Kidney epithelial cell (primary cell): ENCODE results near the gene FA2H. TPM values are rescaled to one million over a fixed set of nuclear protein-coding genes. Genes with fewer than 3 reads are reported as not detected.

ENCODE experiments used
- DNase-seq: peaks from one replicate; pipeline ENCODE4 v3.0.0-alpha.2; 2010; ENCODE audit warnings: low read depth
- H3K27me3 ChIP-seq: 2 replicates; pipeline ENCODE4 v1.6.0; 2011; ENCODE audit warnings: low read length; ENCODE audit not compliant: control insufficient read depth, insufficient read depth
- H3K36me3 ChIP-seq: 2 replicates; pipeline ENCODE4 v1.5.1; 2011; ENCODE audit warnings: low read length; ENCODE audit not compliant: control insufficient read depth, insufficient read depth
- H3K4me3 ChIP-seq: 2 replicates; pipeline ENCODE4 v1.5.1; 2011; ENCODE audit warnings: low read depth, mild to moderate bottlenecking, control low read depth, low read length
- total RNA-seq: library from RNA; depleted of rRNA; stranded (reverse); fragments of >200 nt; gene quantifications from 2 replicates; pipeline ENCODE4 v1.2.3, GENCODE V29; 2015
- TF ChIP-seq, protein P1 (sequence below): IDR thresholded peaks from 2 replicates; pipeline ENCODE4 v1.5.1; 2011; ENCODE audit warnings: mild to moderate bottlenecking, moderate library complexity, low read length, control low read depth, inconsistent platforms; ENCODE audit not compliant: insufficient read depth, poor library complexity, severe bottlenecking

The FA2H gene
- total RNA-seq, 1 donor from 2014 or later = 12.4 TPM

DNA sequence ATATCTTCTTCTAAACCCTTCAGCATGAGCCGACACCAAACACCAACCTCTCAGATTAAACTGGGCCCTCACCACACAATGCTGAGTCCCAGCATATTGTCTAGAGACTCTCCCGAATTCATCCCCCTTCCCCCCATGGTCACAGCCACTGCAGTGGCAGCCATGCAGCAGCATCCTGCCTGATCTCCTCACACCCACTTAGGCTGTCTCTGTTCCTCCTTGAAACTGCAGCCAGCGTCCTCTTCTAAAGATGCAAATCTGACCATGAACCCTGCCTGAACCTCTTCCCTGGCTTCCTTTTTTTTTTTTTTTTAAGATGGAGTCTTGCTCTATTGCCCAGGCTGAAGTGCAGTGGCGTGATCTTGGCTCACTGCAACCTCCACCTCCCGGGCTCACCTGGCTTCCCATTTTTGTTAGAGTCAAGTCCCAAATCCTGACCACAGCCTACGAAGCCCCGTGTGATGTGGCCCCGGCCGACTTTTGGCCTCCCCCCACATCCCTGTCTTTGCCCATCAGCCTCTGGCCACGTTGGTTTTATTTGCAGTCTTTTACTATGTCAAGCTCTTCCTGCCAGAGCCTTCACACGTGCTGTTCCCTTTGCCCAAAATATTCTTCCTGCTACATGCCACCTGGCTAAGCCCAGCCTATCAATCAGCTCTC, 2.8 kb downstream of the FA2H start:
- DNase-seq = no peak
- H3K27me3 ChIP-seq = peaks cover 4% of the 10 kb centered on the region
- H3K4me3 ChIP-seq = no peak overlapping the region
- TF ChIP-seq, protein P1, sequence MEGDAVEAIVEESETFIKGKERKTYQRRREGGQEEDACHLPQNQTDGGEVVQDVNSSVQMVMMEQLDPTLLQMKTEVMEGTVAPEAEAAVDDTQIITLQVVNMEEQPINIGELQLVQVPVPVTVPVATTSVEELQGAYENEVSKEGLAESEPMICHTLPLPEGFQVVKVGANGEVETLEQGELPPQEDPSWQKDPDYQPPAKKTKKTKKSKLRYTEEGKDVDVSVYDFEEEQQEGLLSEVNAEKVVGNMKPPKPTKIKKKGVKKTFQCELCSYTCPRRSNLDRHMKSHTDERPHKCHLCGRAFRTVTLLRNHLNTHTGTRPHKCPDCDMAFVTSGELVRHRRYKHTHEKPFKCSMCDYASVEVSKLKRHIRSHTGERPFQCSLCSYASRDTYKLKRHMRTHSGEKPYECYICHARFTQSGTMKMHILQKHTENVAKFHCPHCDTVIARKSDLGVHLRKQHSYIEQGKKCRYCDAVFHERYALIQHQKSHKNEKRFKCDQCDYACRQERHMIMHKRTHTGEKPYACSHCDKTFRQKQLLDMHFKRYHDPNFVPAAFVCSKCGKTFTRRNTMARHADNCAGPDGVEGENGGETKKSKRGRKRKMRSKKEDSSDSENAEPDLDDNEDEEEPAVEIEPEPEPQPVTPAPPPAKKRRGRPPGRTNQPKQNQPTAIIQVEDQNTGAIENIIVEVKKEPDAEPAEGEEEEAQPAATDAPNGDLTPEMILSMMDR = no peak
- no peaks in the 10 kb centered on the region for H3K36me3 ChIP-seq

GRCh38 chr16:74770831-74771526, 3.6 kb downstream of the FA2H start:
- TF ChIP-seq, protein P1 = no peak
- Histone ChIP-seq H3K27me3 (peaks cover 4% of the 10 kb centered on the region), H3K36me3 (no peaks in the 10 kb centered on the region), H3K4me3 (no peak overlapping the region)
- DNase-seq = no peak

DNA sequence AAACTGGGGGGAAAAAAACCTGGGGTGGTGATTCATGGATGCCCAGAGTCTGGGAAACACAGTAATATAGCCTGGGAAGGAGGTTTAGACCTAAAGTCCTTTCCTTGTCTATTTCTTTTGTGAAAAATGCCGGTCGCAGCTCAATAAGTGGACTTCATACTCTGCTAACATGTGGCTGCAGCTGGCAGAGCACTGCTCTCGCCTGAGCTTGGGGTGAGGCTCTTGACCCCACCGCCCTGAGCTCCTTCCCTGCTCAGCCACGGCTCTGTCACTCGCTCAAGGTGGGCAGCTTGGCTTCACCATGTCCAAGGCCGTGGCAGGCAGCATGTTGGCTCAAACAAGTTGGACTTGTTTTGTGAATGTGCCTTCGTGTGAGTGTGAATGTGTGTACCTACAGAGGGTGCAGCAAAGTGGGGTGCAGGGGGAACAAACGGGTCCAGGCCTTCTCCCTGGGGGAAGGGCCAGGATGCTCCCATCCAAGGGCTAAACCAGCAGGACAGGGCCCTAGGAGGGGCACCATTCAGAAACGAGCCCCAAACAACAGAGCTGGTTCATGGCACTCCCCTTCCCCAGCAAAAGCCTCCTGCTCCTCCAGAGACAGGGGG, 4.9 kb downstream of the FA2H start:
- no peak for DNase-seq
- Histone ChIP-seq H3K4me3 (no peak overlapping the region), H3K36me3 (no peaks in the 10 kb centered on the region), H3K27me3 (peaks cover 4% of the 10 kb centered on the region)
- TF ChIP-seq, protein P1 = no peak

GRCh38 chr16:74768239-74768638, 6.4 kb downstream of the FA2H start:
- no peak for DNase-seq
- no peaks in the 10 kb centered on the region for H3K27me3 ChIP-seq
- H3K36me3 ChIP-seq = no peaks in the 10 kb centered on the region
- TF ChIP-seq, protein P1 = no peak
- H3K4me3 ChIP-seq = no peak overlapping the region

DNA sequence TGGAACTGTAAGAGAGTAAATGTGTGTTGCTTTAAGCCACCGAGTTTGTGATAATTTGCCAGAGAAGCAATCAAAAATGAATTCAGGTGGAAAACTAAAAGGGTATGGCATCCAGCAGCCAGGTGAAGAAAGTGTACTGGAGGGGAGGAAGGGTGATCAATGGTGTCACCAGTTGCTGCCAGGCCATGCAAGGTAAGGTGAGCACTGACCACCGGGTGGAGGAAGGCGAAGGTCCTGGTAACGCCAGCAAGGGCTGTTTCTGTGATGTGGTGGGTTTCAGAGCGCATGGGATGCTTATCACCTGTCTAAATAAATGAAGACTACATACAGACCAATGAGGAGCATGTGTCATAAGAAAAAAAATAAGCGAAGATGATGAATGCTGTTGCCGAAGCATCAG, 6.9 kb downstream of the FA2H start:
- no peak for DNase-seq
- no peak overlapping the region for H3K4me3 ChIP-seq
- TF ChIP-seq, protein P1 = no peak
- H3K27me3 ChIP-seq = no peaks in the 10 kb centered on the region
- H3K36me3 ChIP-seq = no peaks in the 10 kb centered on the region
